Stimulated activated effector memory CD8-positive, alpha-beta T cell treated with anti-CD3 and anti-CD28 coated beads, Interleukin-12 subunit alpha, Interleukin-12 subunit beta, amount 100 ng/mL, for 72 hours (primary cell): Measurements from ENCODE around the gene ABCF3.

ENCODE experiments used
- ATAC-seq: fragments of 150-1000 bp; cut with Tn5 transposase; 2 replicates; pipeline ENCODE4 v1.10.0; 2021
- DNase-seq, 2 donors: peaks; one replicate each; pipeline ENCODE4 v3.0.0; 2021 to 2022; ENCODE audit warnings: low spot score in 2 of 2
- H3K27ac Mint-ChIP-seq: one replicate; pipeline ENCODE4 v1.8.0; 2022; ENCODE audit warnings: mild to moderate bottlenecking, mixed read lengths
- H3K36me3 Mint-ChIP-seq: one replicate; pipeline ENCODE4 v1.8.0; 2022; ENCODE audit warnings: mild to moderate bottlenecking, mixed read lengths
- H3K4me1 Mint-ChIP-seq: one replicate; pipeline ENCODE4 v1.8.0; 2022; ENCODE audit warnings: mixed read lengths
- H3K4me3 Mint-ChIP-seq: one replicate; pipeline ENCODE4 v1.8.0; 2022; ENCODE audit warnings: mild to moderate bottlenecking, mixed read lengths
- H3K9me3 Mint-ChIP-seq: one replicate; pipeline ENCODE4 v1.8.0; 2022; ENCODE audit warnings: mixed read lengths

ABCF3 gene

DNA sequence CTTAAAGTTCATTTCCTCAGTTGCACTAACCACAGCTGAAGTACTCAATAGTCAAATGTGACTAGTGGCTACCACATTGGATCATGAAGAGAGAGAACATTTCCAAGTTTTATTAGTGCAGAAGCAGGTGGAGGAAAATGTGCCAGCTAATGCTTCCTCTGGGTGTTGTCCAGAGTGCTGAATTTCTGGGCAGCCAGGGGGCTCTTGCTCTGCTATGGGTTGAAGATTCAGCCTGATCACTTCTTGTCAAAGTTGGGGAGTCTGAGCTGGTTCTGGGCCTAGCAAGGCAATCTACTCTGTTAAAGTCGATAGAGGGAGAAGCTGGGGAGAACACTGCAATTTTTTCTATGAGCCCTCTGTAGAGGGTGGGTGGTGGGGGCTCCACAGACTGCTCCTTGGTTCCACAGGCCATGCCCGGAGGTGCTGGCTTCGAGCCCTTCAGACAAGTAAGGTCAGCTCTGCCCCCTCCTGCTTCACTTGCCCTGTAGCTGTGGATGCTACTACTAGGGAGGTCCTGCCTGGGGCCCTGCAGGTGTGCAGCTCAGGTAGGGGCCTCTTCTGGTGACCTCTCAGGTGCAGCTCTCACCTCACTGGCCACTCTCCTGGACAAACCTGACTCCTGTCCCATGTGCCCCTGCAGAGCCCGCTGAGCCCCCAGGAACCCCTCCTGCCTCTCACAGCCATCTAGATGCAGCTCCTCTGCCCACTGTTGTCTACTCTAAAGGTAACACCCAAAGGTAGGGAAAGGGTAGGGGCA, 54.6 kb downstream of the ABCF3 start:
- ATAC-seq, result no peak
- Mint-ChIP-seq H3K9me3 (no peaks in the 10 kb centered on the region), H3K27ac (no peak overlapping the region), H3K4me3 (no peak overlapping the region), H3K4me1 (peaks cover 10% of the 10 kb centered on the region), H3K36me3 (peaks cover 37% of the 10 kb centered on the region)
- DNase-seq, result no peak

DNA sequence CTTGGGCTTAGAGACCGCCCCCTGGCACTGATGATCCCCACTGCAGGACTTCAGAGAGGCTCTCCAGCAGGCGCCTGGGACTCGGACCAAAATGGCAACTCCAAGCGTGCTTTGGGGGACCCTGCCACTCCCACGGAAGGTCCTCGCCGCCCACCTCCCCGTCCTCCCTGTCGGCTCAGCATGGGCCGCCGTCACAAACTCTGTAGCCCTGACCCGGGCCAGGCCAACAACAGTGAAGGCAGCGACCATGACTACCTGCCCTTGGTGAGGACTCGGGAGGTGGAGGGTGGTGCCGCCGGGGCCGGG, 55.1 kb downstream of the ABCF3 start:
- DNase-seq (no peak), ATAC-seq (no peak)
- Mint-ChIP-seq H3K4me1 (peaks cover 15% of the 10 kb centered on the region), H3K27ac (no peak overlapping the region), H3K4me3 (no peak overlapping the region), H3K36me3 (peaks cover 43% of the 10 kb centered on the region), H3K9me3 (no peaks in the 10 kb centered on the region)

DNA sequence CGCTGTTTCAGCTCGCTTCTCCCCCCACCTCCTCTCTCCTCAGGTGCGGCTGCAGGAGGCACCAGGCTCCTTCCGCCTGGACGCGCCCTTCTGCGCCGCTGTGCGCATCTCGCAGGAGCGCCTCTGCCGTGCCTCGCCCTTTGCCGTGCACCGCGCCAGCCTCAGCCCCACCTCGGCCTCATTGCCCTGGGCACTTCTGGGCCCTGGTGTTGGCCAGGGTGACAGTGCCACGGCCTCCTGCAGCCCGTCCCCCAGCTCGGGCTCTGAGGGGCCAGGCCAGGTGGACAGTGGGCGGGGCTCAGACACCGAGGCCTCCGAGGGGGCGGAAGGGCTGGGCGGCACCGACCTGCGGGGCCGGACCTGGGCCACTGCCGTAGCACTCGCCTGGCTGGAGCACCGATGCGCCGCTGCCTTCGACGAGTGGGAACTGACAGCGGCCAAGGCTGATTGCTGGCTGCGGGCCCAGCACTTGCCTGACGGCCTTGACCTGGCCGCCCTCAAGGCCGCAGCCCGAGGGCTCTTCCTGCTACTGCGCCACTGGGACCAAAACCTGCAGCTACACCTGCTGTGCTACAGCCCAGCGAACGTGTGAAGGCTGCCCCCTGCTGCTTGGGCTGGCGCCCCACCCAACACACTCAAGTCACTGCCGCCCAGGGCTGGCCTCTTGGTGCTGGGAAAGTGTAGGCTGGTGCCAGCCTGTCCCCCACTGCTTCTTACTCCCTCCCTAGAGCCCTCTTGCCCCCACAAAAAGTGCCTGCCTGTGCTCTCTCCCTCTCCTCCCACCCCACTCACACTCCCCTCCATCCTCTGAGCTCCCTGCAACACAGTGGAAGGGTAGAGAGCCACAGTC, 55.7 kb downstream of the ABCF3 start:
- Mint-ChIP-seq H3K4me1 (peaks cover 21% of the 10 kb centered on the region), H3K27ac (no peak overlapping the region), H3K4me3 (no peak overlapping the region), H3K9me3 (no peaks in the 10 kb centered on the region), H3K36me3 (peaks cover 45% of the 10 kb centered on the region)
- no peak for DNase-seq
- ATAC-seq, result peak; percentile 26

- H3K4me3 Mint-ChIP-seq, result no peak overlapping the region
Observed at GRCh38 chr3:184242297-184242685, 56.3 kb downstream of the ABCF3 start.

More at GRCh38 chr3:184242297-184242685, 56.3 kb downstream of the ABCF3 start:
- H3K9me3 Mint-ChIP-seq, result no peaks in the 10 kb centered on the region
- H3K4me1 Mint-ChIP-seq, result peaks cover 20% of the 10 kb centered on the region
- H3K27ac Mint-ChIP-seq, result no peak overlapping the region
- peaks cover 45% of the 10 kb centered on the region for H3K36me3 Mint-ChIP-seq
- ATAC-seq (no peak), DNase-seq (no peak)
